ENCODE results near the gene CHD5. TPM values are rescaled to one million over a fixed set of nuclear protein-coding genes. Genes with fewer than 3 reads are reported as not detected.
A peak's percentile ranks its signal among the peaks of the same experiment; 100 is the strongest.
"Not testable (repeated sequence)": the region's sequence is repeated elsewhere in the genome, so short reads cannot be mapped to it uniquely, and the experiment has no call there.

The CHD5 gene
- polyA plus RNA-seq (2012; ENCODE audit: low read depth, missing spikeins), result 0.23 TPM

GRCh38 chr1:6180268-6180706 is at the start of gene CHD5:
Gene CHD5 (minus strand): TSS chr1:6180321. CDS start chr1:6180023, 298 bp downstream.
- TF ChIP-seq SPI1 (IDR thresholded peaks at IDR 0.05; ENCODE audit: low read depth, low read length), result no peak
- no peak for TF ChIP-seq PAX5 (IDR thresholded peaks at IDR 0.05; ENCODE audit: insufficient read depth, low read length, severe bottlenecking)
- no peak for TF ChIP-seq POLR2AphosphoS5 (IDR thresholded peaks at IDR 0.05; ENCODE audit: low read depth, low read length)
- no peak for TF ChIP-seq POLR2A (IDR thresholded peaks at IDR 0.05; ENCODE audit: low read depth, low read length)
- TF ChIP-seq POU2F2 (IDR thresholded peaks at IDR 0.05; ENCODE audit: low read depth, low read length), result no peak
- no peak for TF ChIP-seq TAF1 (IDR thresholded peaks at IDR 0.05; ENCODE audit: low read depth, low read length)
- FAIRE-seq, result no peak
- DNase-seq (ENCODE audit: insufficient read length, low spot score), result no peak

- no peak for TF ChIP-seq POLR2AphosphoS5 (IDR thresholded peaks at IDR 0.05; ENCODE audit: low read depth, low read length)
- no peak for TF ChIP-seq TAF1 (IDR thresholded peaks at IDR 0.05; ENCODE audit: low read depth, low read length)
- DNase-seq (ENCODE audit: insufficient read length, low spot score), result no peak
- FAIRE-seq, result no peak
Observed at GRCh38 chr1:6225651-6226050, 45.5 kb upstream of the CHD5 start.

GRCh38 chr1:6224718-6225117 is 44.6 kb upstream of the CHD5 start:
- DNase-seq (ENCODE audit: insufficient read length, low spot score), result no peak
- no peak for FAIRE-seq
- TF ChIP-seq POLR2AphosphoS5 (IDR thresholded peaks at IDR 0.05; ENCODE audit: low read depth, low read length) (no peak), PAX5 (IDR thresholded peaks at IDR 0.05; ENCODE audit: insufficient read depth, low read length, severe bottlenecking) (no peak), TAF1 (IDR thresholded peaks at IDR 0.05; ENCODE audit: low read depth, low read length) (no peak), POLR2A (IDR thresholded peaks at IDR 0.05; ENCODE audit: low read depth, low read length) (no peak)

- TF ChIP-seq SPI1 (IDR thresholded peaks at IDR 0.05; ENCODE audit: low read depth, low read length) (no peak), POU2F2 (IDR thresholded peaks at IDR 0.05; ENCODE audit: low read depth, low read length) (no peak), POLR2A (IDR thresholded peaks at IDR 0.05; ENCODE audit: low read depth, low read length) (no peak), POLR2AphosphoS5 (IDR thresholded peaks at IDR 0.05; ENCODE audit: low read depth, low read length) (no peak), PAX5 (IDR thresholded peaks at IDR 0.05; ENCODE audit: insufficient read depth, low read length, severe bottlenecking) (no peak), TAF1 (IDR thresholded peaks at IDR 0.05; ENCODE audit: low read depth, low read length) (no peak)
- DNase-seq (ENCODE audit: insufficient read length, low spot score) (no peak), FAIRE-seq (no peak)
Observed at GRCh38 chr1:6223617-6224016, 43.5 kb upstream of the CHD5 start.

- FAIRE-seq (no peak), DNase-seq (ENCODE audit: insufficient read length, low spot score) (no peak)
- no peak for TF ChIP-seq POU2F2 (IDR thresholded peaks at IDR 0.05; ENCODE audit: low read depth, low read length)
- TF ChIP-seq TAF1 (IDR thresholded peaks at IDR 0.05; ENCODE audit: low read depth, low read length), result no peak
- no peak for TF ChIP-seq PAX5 (IDR thresholded peaks at IDR 0.05; ENCODE audit: insufficient read depth, low read length, severe bottlenecking)
- no peak for TF ChIP-seq POLR2AphosphoS5 (IDR thresholded peaks at IDR 0.05; ENCODE audit: low read depth, low read length)
- TF ChIP-seq SPI1 (IDR thresholded peaks at IDR 0.05; ENCODE audit: low read depth, low read length), result no peak
- TF ChIP-seq POLR2A (IDR thresholded peaks at IDR 0.05; ENCODE audit: low read depth, low read length), result no peak
Observed at GRCh38 chr1:6222636-6223035, 42.5 kb upstream of the CHD5 start.

- FAIRE-seq, result no peak
- TF ChIP-seq POLR2AphosphoS5 (IDR thresholded peaks at IDR 0.05; ENCODE audit: low read depth, low read length), result peak; percentile 61; the same call in 1 of the 2 replicates
- TF ChIP-seq POLR2A (IDR thresholded peaks at IDR 0.05; ENCODE audit: low read depth, low read length), result no peak
Observed at GRCh38 chr1:6221210-6221784, 41.2 kb upstream of the CHD5 start.

GRCh38 chr1:6220236-6220635 is 40.1 kb upstream of the CHD5 start:
- no peak for FAIRE-seq
- TF ChIP-seq TAF1 (IDR thresholded peaks at IDR 0.05; ENCODE audit: low read depth, low read length), result no peak
- no peak for TF ChIP-seq PAX5 (IDR thresholded peaks at IDR 0.05; ENCODE audit: insufficient read depth, low read length, severe bottlenecking)
- TF ChIP-seq POLR2AphosphoS5 (IDR thresholded peaks at IDR 0.05; ENCODE audit: low read depth, low read length), result no peak
- TF ChIP-seq POLR2A (IDR thresholded peaks at IDR 0.05; ENCODE audit: low read depth, low read length), result no peak
- TF ChIP-seq SPI1 (IDR thresholded peaks at IDR 0.05; ENCODE audit: low read depth, low read length), result no peak
- TF ChIP-seq POU2F2 (IDR thresholded peaks at IDR 0.05; ENCODE audit: low read depth, low read length), result no peak
- no peak for DNase-seq (ENCODE audit: insufficient read length, low spot score)

More at GRCh38 chr1:6221210-6221784, 41.2 kb upstream of the CHD5 start:
- no peak for DNase-seq (ENCODE audit: insufficient read length, low spot score)

- FAIRE-seq; DNase-seq (ENCODE audit: insufficient read length, low spot score): not testable (repeated sequence)
Observed at GRCh38 chr1:6219641-6220040, 39.5 kb upstream of the CHD5 start.

GRCh38 chr1:6218375-6219164 is 38.4 kb upstream of the CHD5 start:
- FAIRE-seq (no peak), DNase-seq (ENCODE audit: insufficient read length, low spot score) (no peak)
- TF ChIP-seq TAF1 (IDR thresholded peaks at IDR 0.05; ENCODE audit: low read depth, low read length), result no peak
- no peak for TF ChIP-seq POLR2AphosphoS5 (IDR thresholded peaks at IDR 0.05; ENCODE audit: low read depth, low read length)
- no peak for TF ChIP-seq PAX5 (IDR thresholded peaks at IDR 0.05; ENCODE audit: insufficient read depth, low read length, severe bottlenecking)
- no peak for TF ChIP-seq POLR2A (IDR thresholded peaks at IDR 0.05; ENCODE audit: low read depth, low read length)
- TF ChIP-seq POU2F2 (IDR thresholded peaks at IDR 0.05; ENCODE audit: low read depth, low read length), result no peak
- no peak for TF ChIP-seq SPI1 (IDR thresholded peaks at IDR 0.05; ENCODE audit: low read depth, low read length)

Data from GM12891 (cell line).